ENCODE measurements around the gene GDI1. TPM values are rescaled to one million over a fixed set of nuclear protein-coding genes. Genes with fewer than 3 reads are reported as not detected.
"Not testable (repeated sequence)": the region's sequence is repeated elsewhere in the genome, so short reads cannot be mapped to it uniquely, and the experiment has no call there.

GDI1 gene
- polyA plus RNA-seq, 1 of the 3 experiments (the other 2 are of a cell fraction): 408 TPM

- TF ChIP-seq MAX (IDR thresholded peaks at IDR 0.05; ENCODE audit: low read depth): peak; percentile 93
- no peak for TF ChIP-seq IRF3 (IDR thresholded peaks at IDR 0.05; ENCODE audit: low read depth, low read length)
- no peak for TF ChIP-seq PBX3 (IDR thresholded peaks at IDR 0.05)
- no peak for TF ChIP-seq FOSL2 (IDR thresholded peaks at IDR 0.05; ENCODE audit: borderline replicate concordance, low read depth)
- no peak for TF ChIP-seq RFX5 (IDR thresholded peaks at IDR 0.05; ENCODE audit: low read length)
- no peak for TF ChIP-seq RXRA (IDR thresholded peaks at IDR 0.05; ENCODE audit: borderline replicate concordance, low read depth)
- TF ChIP-seq CTCF (IDR thresholded peaks at IDR 0.05): peak; percentile 78
- no peak for TF ChIP-seq USF2 (IDR thresholded peaks at IDR 0.05; ENCODE audit: borderline replicate concordance, low read depth, low read length)
- no peak for TF ChIP-seq EP300 (IDR thresholded peaks at IDR 0.05; ENCODE audit: borderline replicate concordance in 1 of 2, low read depth in 1 of 2, low read length in 1 of 2)
These were observed 38.1 kb upstream of the GDI1 start (continued) for GRCh38 chrX:154398668-154399526.

- H3K4me3 ChIP-seq (ENCODE audit: low read depth in 2 of 2, low read length in 1 of 2): peak overlapping the region; percentile 81
- peaks cover 16 to 18% of the 10 kb centered on the region in 2 experiments for H3K36me3 ChIP-seq (replicated peaks in 1 of 2; ENCODE audit: control insufficient read depth in 1 of 2, insufficient read depth in 2 of 2, low read length in 1 of 2)
- H3K9me3 ChIP-seq: no peaks in the 10 kb centered on the region
- 12% methylated on average over 9 of the region's 14 CpGs for WGBS (ENCODE audit: low lambda C conversion rate)
- H3K4me2 ChIP-seq: peak overlapping the region; percentile 77
- H3K4me1 ChIP-seq (ENCODE audit: control insufficient read depth in 1 of 2, insufficient read depth in 2 of 2, low read depth in 1 of 2, low read length in 1 of 2): peaks cover 0 to 6% of the 10 kb centered on the region in 2 experiments; a peak in 1 of 4 replicates
- H2AFZ ChIP-seq (ENCODE audit: low read depth): no peak overlapping the region
- H3K9ac ChIP-seq: peak overlapping the region; percentile 100
- H4K20me1 ChIP-seq (ENCODE audit: insufficient read depth): peaks cover 34% of the 10 kb centered on the region
- ChIA-PET CTCF (interaction anchor here (0.6 to 2.5 kb wide), 9 partner anchors 10 to 134 kb away, joined by 3 to 7 read pairs (median 3); partner anchors contain the start of genes DNASE1L1 and UBL4A), POLR2A (interaction anchor here (1.0 to 3.3 kb wide), 8 partner anchors 11 to 133 kb away, joined by 3 to 25 read pairs (median 6); partner anchors contain the start of genes DNASE1L1, LAGE3, TAFAZZIN and UBL4A)
- peak overlapping the region; percentile 95 to 96 for H3K27ac ChIP-seq (ENCODE audit: low read depth in 2 of 2, low read length in 1 of 2)
- no peaks in the 10 kb centered on the region for H3K27me3 ChIP-seq (ENCODE audit: insufficient read depth)
- H3K79me2 ChIP-seq (ENCODE audit: insufficient read depth): peaks cover 22% of the 10 kb centered on the region
- no peaks in the 10 kb centered on the region for H3K9me2 ChIP-seq
- no peak for DNase-seq
- peak; percentile 52; the same call in 1 of the 2 replicates for TF ChIP-seq YY1 (IDR thresholded peaks at IDR 0.05; ENCODE audit: low read depth)
- TF ChIP-seq NFIC (IDR thresholded peaks at IDR 0.05; ENCODE audit: borderline replicate concordance): no peak
- no peak for TF ChIP-seq FOXM1 (IDR thresholded peaks at IDR 0.05; ENCODE audit: low read depth)
- TF ChIP-seq ELF1 (IDR thresholded peaks at IDR 0.05): no peak
- no peak for TF ChIP-seq USF2 (IDR thresholded peaks at IDR 0.05; ENCODE audit: borderline replicate concordance, low read depth, low read length)
- H3F3A ChIP-seq (replicated peaks; ENCODE audit: insufficient read depth): peaks cover 41% of the 10 kb centered on the region
These were observed 37.2 kb upstream of the GDI1 start for GRCh38 chrX:154399527-154400368.

GRCh38 chrX:154400369-154400817 lies 36.6 kb upstream of the GDI1 start:
- H3K9me3 ChIP-seq; H3K9me2 ChIP-seq; H3K27me3 ChIP-seq (ENCODE audit: insufficient read depth); H2AFZ ChIP-seq (ENCODE audit: low read depth); H3K4me1 ChIP-seq (ENCODE audit: control insufficient read depth in 1 of 2, insufficient read depth in 2 of 2, low read depth in 1 of 2, low read length in 1 of 2); DNase-seq: not testable (repeated sequence)
- H3K79me2 ChIP-seq (ENCODE audit: insufficient read depth): peaks cover 22% of the 10 kb centered on the region
- ChIA-PET POLR2A (interaction anchor here (1.0 to 3.3 kb wide), 4 partner anchors 11 to 127 kb away, joined by 3 to 25 read pairs (median 5); partner anchors contain the start of genes DNASE1L1, TAFAZZIN and UBL4A), CTCF (interaction anchor here (1.0 to 1.1 kb wide), 2 partner anchors 9 to 19 kb away, joined by 3 to 5 read pairs; partner anchors contain the start of gene DNASE1L1)
- H3K36me3 ChIP-seq (replicated peaks in 1 of 2; ENCODE audit: control insufficient read depth in 1 of 2, insufficient read depth in 2 of 2, low read length in 1 of 2): peaks cover 16 to 18% of the 10 kb centered on the region in 2 experiments
- H3K27ac ChIP-seq (ENCODE audit: low read depth in 2 of 2, low read length in 1 of 2): peak overlapping the region in 1 of 2 experiments; percentile 96; a peak in 2 of 4 replicates
- peaks cover 41% of the 10 kb centered on the region for H3F3A ChIP-seq (replicated peaks; ENCODE audit: insufficient read depth)
- peak overlapping the region; percentile 77 for H3K4me2 ChIP-seq
- peak overlapping the region; percentile 81 for H3K4me3 ChIP-seq (ENCODE audit: low read depth in 2 of 2, low read length in 1 of 2)
- 40% methylated on average over 3 of the region's 6 CpGs for WGBS (ENCODE audit: low lambda C conversion rate)
- H4K20me1 ChIP-seq (ENCODE audit: insufficient read depth): peaks cover 34% of the 10 kb centered on the region
- H3K9ac ChIP-seq: peak overlapping the region; percentile 100; the same call in 1 of the 2 replicates
